ENCODE data around the gene SLC22A31.

The SLC22A31 gene

GRCh38 chr16:89178453-89179147 is 21.7 kb downstream of the SLC22A31 start:
- TF ChIP-seq GATA2 (IDR thresholded peaks at IDR 0.05; ENCODE audit: low read depth, low read length) (no peak), GATA3 (IDR thresholded peaks at IDR 0.05; ENCODE audit: low read depth, low read length) (no peak)

GRCh38 chr16:89177501-89177900 is 22.8 kb downstream of the SLC22A31 start:
- TF ChIP-seq GATA3 (IDR thresholded peaks at IDR 0.05; ENCODE audit: low read depth, low read length) (no peak), GATA2 (IDR thresholded peaks at IDR 0.05; ENCODE audit: low read depth, low read length) (no peak)

- no peak for TF ChIP-seq GATA3 (IDR thresholded peaks at IDR 0.05; ENCODE audit: low read depth, low read length)
- TF ChIP-seq GATA2 (IDR thresholded peaks at IDR 0.05; ENCODE audit: low read depth, low read length): no peak
These were observed 23.6 kb downstream of the SLC22A31 start for GRCh38 chr16:89176717-89177116.

DNA sequence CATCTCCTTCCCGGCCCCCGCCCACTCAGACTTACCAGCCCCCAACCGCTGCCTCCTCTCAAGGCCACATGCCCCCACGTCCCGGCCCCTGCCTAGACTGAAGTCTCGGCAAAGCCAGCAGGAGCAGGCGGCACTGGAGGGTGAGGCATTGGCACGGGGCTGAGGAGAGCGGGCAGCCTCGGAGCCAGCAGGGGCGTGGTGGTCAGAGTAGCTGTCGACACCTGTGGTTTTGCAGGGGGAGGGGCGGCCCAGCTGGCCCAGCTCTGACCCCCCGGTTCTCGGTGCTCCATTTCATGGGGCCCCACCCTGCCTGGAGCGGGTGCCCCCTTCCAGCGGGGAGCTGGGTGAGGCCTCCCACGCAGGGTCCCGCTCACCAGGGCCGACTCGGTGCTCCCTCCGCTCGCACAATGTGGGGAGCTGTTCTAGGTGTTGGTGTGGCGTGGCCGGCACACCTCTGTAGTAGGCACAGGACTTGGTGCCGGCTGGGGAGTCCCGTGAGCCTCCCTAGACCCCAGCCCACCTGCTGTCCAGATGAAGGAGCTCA is 24.1 kb downstream of the SLC22A31 start:
- TF ChIP-seq GATA3 (IDR thresholded peaks at IDR 0.05; ENCODE audit: low read depth, low read length): no peak
- no peak for TF ChIP-seq GATA2 (IDR thresholded peaks at IDR 0.05; ENCODE audit: low read depth, low read length)

DNA sequence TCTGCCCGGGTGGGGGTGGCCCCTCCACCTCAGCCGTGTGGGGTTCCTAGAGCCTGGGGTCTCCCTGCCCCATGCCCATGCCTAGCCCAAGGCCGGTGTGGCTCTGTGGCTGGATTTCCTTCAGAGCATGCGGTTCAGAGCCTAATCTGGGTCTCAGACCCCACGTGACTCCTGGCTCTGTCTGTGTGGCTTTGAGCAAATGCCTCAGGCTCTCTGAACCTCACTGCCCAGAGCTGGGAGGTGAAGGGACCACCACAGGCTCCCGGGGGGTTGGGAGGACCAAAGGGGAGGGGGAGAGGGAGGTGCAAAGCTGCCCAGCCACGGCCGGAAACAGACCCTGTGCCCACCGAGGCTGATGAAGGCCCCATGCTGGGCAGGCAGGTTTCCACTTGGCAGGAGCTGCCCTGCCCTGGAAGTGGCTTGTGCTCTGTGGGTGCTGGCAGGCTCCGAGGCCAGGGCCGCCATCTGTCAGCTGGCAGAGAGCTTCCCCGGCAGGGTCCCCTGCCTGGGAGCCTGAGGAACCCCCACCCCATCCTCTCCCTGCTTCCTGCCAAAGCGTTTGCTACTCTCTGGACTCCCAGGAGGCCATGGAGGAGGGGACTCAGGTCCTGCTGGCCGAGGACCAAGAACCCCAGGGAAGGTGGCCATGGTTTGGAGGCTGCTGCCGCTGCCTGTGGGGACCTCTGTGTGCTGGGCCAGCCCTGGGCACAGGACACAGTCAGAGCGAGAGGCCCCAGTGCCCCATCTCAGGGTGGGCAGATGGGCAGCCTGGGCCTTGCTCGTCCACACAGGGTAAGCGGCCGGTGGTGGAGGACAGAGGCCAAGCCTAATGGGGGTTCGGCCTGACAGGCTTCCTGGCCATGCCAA is 24.8 kb downstream of the SLC22A31 start:
- TF ChIP-seq GATA3 (IDR thresholded peaks at IDR 0.05; ENCODE audit: low read depth, low read length) (no peak), GATA2 (IDR thresholded peaks at IDR 0.05; ENCODE audit: low read depth, low read length) (no peak)

DNA sequence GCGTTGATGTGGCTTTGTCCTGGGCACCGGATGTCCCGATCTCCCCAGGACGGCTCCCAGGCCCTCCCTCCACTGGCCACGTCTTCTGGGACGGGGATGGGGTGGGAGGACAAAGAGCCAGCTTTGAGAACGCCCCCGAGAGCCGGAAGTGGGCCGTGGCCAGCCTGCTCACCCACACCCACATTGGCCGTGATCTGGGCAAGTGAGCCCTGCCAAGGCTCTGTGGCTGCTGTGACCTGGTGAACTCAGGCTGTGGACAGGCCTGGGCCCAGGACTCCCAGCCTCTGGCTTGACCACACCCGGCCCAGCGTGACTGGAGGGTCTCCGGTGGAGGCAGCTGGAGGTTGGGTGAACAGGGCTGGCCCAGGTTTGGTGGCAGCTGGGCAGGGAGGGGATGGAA is 25.5 kb downstream of the SLC22A31 start:
- TF ChIP-seq GATA3 (IDR thresholded peaks at IDR 0.05; ENCODE audit: low read depth, low read length) (no peak), GATA2 (IDR thresholded peaks at IDR 0.05; ENCODE audit: low read depth, low read length) (no peak)

GRCh38 chr16:89174055-89174827 is 26.1 kb downstream of the SLC22A31 start:
- TF ChIP-seq GATA2 (IDR thresholded peaks at IDR 0.05; ENCODE audit: low read depth, low read length) (no peak), GATA3 (IDR thresholded peaks at IDR 0.05; ENCODE audit: low read depth, low read length) (no peak)

DNA sequence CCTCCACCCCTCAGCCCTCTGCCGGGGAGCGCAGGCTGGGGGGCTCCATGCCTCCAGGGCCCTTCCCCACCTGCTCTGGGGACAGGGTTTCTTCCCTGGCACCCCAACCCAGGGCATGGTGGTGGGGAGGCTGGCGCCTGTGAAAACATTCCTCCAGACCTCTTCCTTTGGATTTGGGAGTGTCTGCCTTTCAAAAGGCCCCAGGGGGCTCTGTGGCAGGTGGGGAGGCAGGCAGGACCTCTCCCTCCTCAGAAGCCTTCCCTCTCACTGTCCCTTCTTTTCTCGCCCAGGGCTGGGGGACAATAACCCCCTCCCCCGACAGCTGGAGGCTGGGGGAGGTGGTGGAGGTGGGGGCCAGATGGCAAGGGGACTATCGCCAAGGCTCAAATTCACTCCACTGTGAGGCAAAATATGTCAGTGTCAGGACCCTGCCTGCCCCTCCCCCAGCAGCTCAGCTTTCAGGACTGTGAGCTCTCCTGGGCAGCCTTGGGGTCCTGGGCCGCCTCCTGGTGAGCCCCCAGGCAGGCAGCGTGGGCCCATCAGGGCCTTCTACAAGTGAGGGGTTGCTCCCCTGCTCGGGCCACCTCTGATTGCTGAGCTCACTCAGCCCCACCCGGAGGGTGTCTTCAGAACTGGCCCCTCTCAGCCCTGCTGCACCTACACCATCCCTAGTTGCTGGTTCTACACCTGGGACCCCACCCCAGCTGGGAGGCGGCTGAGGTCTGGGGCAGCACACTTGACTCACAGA is 27.0 kb downstream of the SLC22A31 start:
- TF ChIP-seq GATA2 (IDR thresholded peaks at IDR 0.05; ENCODE audit: low read depth, low read length) (no peak), GATA3 (IDR thresholded peaks at IDR 0.05; ENCODE audit: low read depth, low read length) (no peak)

- no peak for TF ChIP-seq GATA2 (IDR thresholded peaks at IDR 0.05; ENCODE audit: low read depth, low read length)
These were observed 27.7 kb downstream of the SLC22A31 start for GRCh38 chr16:89172528-89173173.

GRCh38 chr16:89172171-89172527 is 28.2 kb downstream of the SLC22A31 start:
- TF ChIP-seq GATA3 (IDR thresholded peaks at IDR 0.05; ENCODE audit: low read depth, low read length): no peak
- TF ChIP-seq GATA2 (IDR thresholded peaks at IDR 0.05; ENCODE audit: low read depth, low read length): no peak

DNA sequence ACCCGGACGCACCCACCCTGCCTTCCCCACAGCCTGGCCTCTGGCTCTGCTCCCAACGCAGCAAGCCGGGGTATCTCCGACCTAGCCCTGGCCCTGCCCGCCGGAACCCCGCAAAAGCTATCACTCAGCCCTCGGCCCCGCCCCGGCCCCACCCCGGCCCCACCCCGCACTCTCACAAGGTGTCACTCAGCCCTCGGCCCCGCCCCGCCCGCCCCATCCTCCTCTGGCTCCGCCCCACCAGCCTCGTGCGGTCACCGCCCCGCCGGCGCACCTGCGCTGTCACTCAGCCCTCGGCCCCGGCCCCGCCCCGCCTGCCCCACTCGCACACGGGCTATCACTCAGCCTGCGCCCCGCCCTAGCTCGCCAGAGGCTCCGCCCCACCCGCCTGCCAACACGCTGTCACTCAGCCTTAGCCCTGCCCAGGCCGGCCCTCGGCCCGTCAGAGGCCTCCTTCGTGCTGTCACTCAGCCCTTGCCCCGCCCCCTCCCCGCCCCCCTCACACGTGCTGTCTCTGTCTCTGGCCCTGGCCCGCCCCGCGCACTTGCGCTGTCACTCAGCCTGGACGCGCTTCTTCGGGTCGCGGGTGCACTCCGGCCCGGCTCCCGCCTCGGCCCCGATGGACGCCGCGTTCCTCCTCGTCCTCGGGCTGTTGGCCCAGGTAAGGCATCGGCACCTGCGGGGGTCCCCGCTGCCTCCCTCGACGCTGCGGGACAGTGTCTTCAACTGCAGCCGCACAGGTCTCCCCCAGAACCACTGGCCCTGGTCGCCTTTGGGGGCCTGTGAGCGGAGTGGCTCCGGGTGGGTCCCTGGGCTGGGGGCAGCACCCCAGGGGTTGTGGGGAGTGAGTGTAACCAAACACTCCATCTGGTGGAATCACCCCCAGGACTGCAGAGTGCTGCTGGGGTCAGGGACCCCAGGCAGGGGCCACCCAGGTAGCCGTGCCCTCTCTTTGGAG is 28.8 kb downstream of the SLC22A31 start, which contains the start of gene CDH15:
Gene CDH15, plus strand, starts transcription at position 533 of the 955 bp plus-strand sequence. Its CDS starts 84 bp downstream, at position 617.
- TF ChIP-seq GATA2 (IDR thresholded peaks at IDR 0.05; ENCODE audit: low read depth, low read length): no peak
- TF ChIP-seq GATA3 (IDR thresholded peaks at IDR 0.05; ENCODE audit: low read depth, low read length): no peak

All from SH-SY5Y (cell line).